Subcutaneous abdominal adipose tissue (tissue), 5 donors: ENCODE data around the gene CYP8B1.
A peak's percentile ranks its signal among the peaks of the same experiment; 100 is the strongest.

Source experiments
- H3K27ac ChIP-seq: one replicate; pipeline ENCODE4 v1.7.0; 2013; ENCODE audit warnings: low read depth, mild to moderate bottlenecking, inconsistent platforms, low read length, moderate library complexity
- H3K27me3 ChIP-seq, 5 donors: one replicate each; pipeline ENCODE4 v1.7.0; 2013; ENCODE audit warnings: low read length in 5 of 5, inconsistent platforms in 1 of 5; ENCODE audit not compliant: control insufficient read depth in 5 of 5, insufficient read depth in 4 of 5
- H3K36me3 ChIP-seq, 5 donors: one replicate each; pipeline ENCODE4 v1.7.0; 2013; ENCODE audit warnings: low read length in 5 of 5; ENCODE audit not compliant: control insufficient read depth in 5 of 5, insufficient read depth in 5 of 5
- H3K4me1 ChIP-seq, 5 donors: one replicate each; pipeline ENCODE4 v1.7.0; 2013; ENCODE audit warnings: low read length in 5 of 5, mild to moderate bottlenecking in 3 of 5, moderate library complexity in 1 of 5; ENCODE audit not compliant: control insufficient read depth in 5 of 5, insufficient read depth in 5 of 5
- H3K4me3 ChIP-seq, 5 donors: one replicate each; pipeline ENCODE4 v1.7.0; 2013; ENCODE audit warnings: low read length in 5 of 5, low read depth in 1 of 5
- H3K9ac ChIP-seq, 5 donors: one replicate each; pipeline ENCODE4 v1.7.0; 2013; ENCODE audit warnings: low read length in 5 of 5, mild to moderate bottlenecking in 4 of 5, moderate library complexity in 3 of 5
- H3K9me3 ChIP-seq, 5 donors: one replicate each; pipeline ENCODE4 v1.7.0; 2013; ENCODE audit warnings: low read length in 5 of 5; ENCODE audit not compliant: control insufficient read depth in 5 of 5
- donor health status: healthy.
- donor health status: healthy.
- donor health status: healthy.
- donor health status: healthy.
- donor health status: healthy.

The CYP8B1 gene

GRCh38 chr3:42875325-42876151 is at the start of gene CYP8B1:
Gene CYP8B1 (minus strand): TSS chr3:42875879. CDS start chr3:42875816, 63 bp downstream.
- H3K4me3 ChIP-seq: no peak within 1 kb of the TSS
- no peak within 1 kb of the TSS for H3K9ac ChIP-seq
- peaks cover 0 to 4% (median 0%) of the 10 kb centered on the region in 5 donors for H3K27me3 ChIP-seq
- no peak within 1 kb of the TSS for H3K27ac ChIP-seq
- no peaks in the 10 kb centered on the region for H3K36me3 ChIP-seq
- peaks cover 0 to 13% (median 4%) of the 10 kb centered on the region in 5 donors for H3K4me1 ChIP-seq
- H3K9me3 ChIP-seq: no peaks in the 10 kb centered on the region

- H3K4me3 ChIP-seq: no peak overlapping the region
- no peaks in the 10 kb centered on the region for H3K36me3 ChIP-seq
- H3K4me1 ChIP-seq: no peaks in the 10 kb centered on the region
- no peaks in the 10 kb centered on the region for H3K27me3 ChIP-seq
- no peak overlapping the region for H3K9ac ChIP-seq
- H3K9me3 ChIP-seq: peaks cover under 1 to 21% (median 7%) of the 10 kb centered on the region in 5 donors
- no peak overlapping the region for H3K27ac ChIP-seq
Observed at GRCh38 chr3:42923606-42924005, 47.9 kb upstream of the CYP8B1 start.

- H3K9me3 ChIP-seq: peaks cover 35 to 71% (median 65%) of the 10 kb centered on the region in 5 donors
- H3K27ac ChIP-seq: no peak overlapping the region
- H3K4me1 ChIP-seq: no peaks in the 10 kb centered on the region
- no peak overlapping the region for H3K9ac ChIP-seq
- peaks cover 40 to 47% (median 43%) of the 10 kb centered on the region in 5 donors for H3K36me3 ChIP-seq
- H3K4me3 ChIP-seq: peak overlapping the region in 4 of 5 donors; percentile 9 to 51 (median 45)
- H3K27me3 ChIP-seq: no peaks in the 10 kb centered on the region
Observed at GRCh38 chr3:42914771-42915515, 39.3 kb upstream of the CYP8B1 start.

GRCh38 chr3:42911551-42911950 is 35.9 kb upstream of the CYP8B1 start:
- H3K9me3 ChIP-seq: peaks cover 25 to 50% (median 42%) of the 10 kb centered on the region in 5 donors
- H3K9ac ChIP-seq: no peak overlapping the region
- H3K36me3 ChIP-seq: peaks cover 45 to 55% (median 51%) of the 10 kb centered on the region in 5 donors
- H3K4me1 ChIP-seq: peaks cover 2 to 9% (median 8%) of the 10 kb centered on the region in 5 donors
- H3K27ac ChIP-seq: no peak overlapping the region
- H3K27me3 ChIP-seq: no peaks in the 10 kb centered on the region
- H3K4me3 ChIP-seq: no peak overlapping the region

GRCh38 chr3:42908675-42909074 is 33.0 kb upstream of the CYP8B1 start:
- H3K4me3 ChIP-seq: no peak overlapping the region
- peaks cover 2 to 19% (median 19%) of the 10 kb centered on the region in 5 donors for H3K4me1 ChIP-seq
- peaks cover 24 to 36% (median 34%) of the 10 kb centered on the region in 5 donors for H3K36me3 ChIP-seq
- H3K27ac ChIP-seq: no peak overlapping the region
- no peak overlapping the region for H3K9ac ChIP-seq
- H3K27me3 ChIP-seq: no peaks in the 10 kb centered on the region
- H3K9me3 ChIP-seq: peaks cover 1 to 24% (median 13%) of the 10 kb centered on the region in 5 donors

- Histone ChIP-seq H3K4me1 (peaks cover 2 to 19% (median 19%) of the 10 kb centered on the region in 5 donors), H3K9ac (peak overlapping the region; percentile 70 to 92 (median 88)), H3K36me3 (peaks cover 15 to 27% (median 25%) of the 10 kb centered on the region in 5 donors), H3K27ac (no peak overlapping the region), H3K9me3 (peaks cover 0 to 15% (median 3%) of the 10 kb centered on the region in 5 donors), H3K4me3 (peak overlapping the region; percentile 78 to 84 (median 83)), H3K27me3 (no peaks in the 10 kb centered on the region)
Observed at GRCh38 chr3:42906848-42907183, 31.1 kb upstream of the CYP8B1 start.

- H3K9ac ChIP-seq: peak within 1 kb of the TSS; percentile 70 to 92 (median 88)
- peaks cover 0 to 11% (median 3%) of the 10 kb centered on the region in 5 donors for H3K9me3 ChIP-seq
- no peaks in the 10 kb centered on the region for H3K27me3 ChIP-seq
- peaks cover 2 to 19% (median 19%) of the 10 kb centered on the region in 5 donors for H3K4me1 ChIP-seq
- H3K4me3 ChIP-seq: peak within 1 kb of the TSS; percentile 78 to 84 (median 83)
- no peak within 1 kb of the TSS for H3K27ac ChIP-seq
- H3K36me3 ChIP-seq: peaks cover 9 to 21% (median 20%) of the 10 kb centered on the region in 5 donors
Observed at GRCh38 chr3:42906070-42906847, 30.6 kb upstream of the CYP8B1 start, which contains the start of gene ZNF662. Gene ZNF662 (plus strand): TSS chr3:42906142. CDS start chr3:42908115, 1,973 bp downstream.

- Histone ChIP-seq H3K27me3 (no peaks in the 10 kb centered on the region), H3K4me1 (peaks cover 2 to 19% (median 19%) of the 10 kb centered on the region in 5 donors), H3K9ac (peak overlapping the region; percentile 38 to 92 (median 70)), H3K4me3 (peak overlapping the region; percentile 71 to 84 (median 83)), H3K36me3 (peaks cover 4 to 16% (median 14%) of the 10 kb centered on the region in 5 donors), H3K9me3 (peaks cover 0 to 6% (median 3%) of the 10 kb centered on the region in 5 donors), H3K27ac (no peak overlapping the region)
Observed at GRCh38 chr3:42905740-42906069, 30.0 kb upstream of the CYP8B1 start.

- no peaks in the 10 kb centered on the region for H3K27me3 ChIP-seq
- H3K9me3 ChIP-seq: peaks cover 0 to 2% (median 0%) of the 10 kb centered on the region in 5 donors
- H3K36me3 ChIP-seq: peaks cover 0 to 10% (median 9%) of the 10 kb centered on the region in 5 donors
- no peak overlapping the region for H3K9ac ChIP-seq
- H3K4me1 ChIP-seq: peaks cover 2 to 19% (median 19%) of the 10 kb centered on the region in 5 donors
- H3K4me3 ChIP-seq: no peak overlapping the region
- H3K27ac ChIP-seq: no peak overlapping the region
Observed at GRCh38 chr3:42904076-42904475, 28.4 kb upstream of the CYP8B1 start.
